Adrenal gland (tissue), 12 donors: ENCODE measurements around the gene HYKK. TPM values are rescaled to one million over a fixed set of nuclear protein-coding genes. Genes with fewer than 3 reads are reported as not detected.

ENCODE experiments used
- DNase-seq, 7 donors: peaks; one replicate each; pipeline ENCODE4 v3.0.0-alpha.2; 2019 to 2020
- H3K27ac ChIP-seq, 5 donors: fragments of 200-600 bp; sonication (generic) in 4 of 5; 1 replicate in 3 of 5; 2 replicates in 2 of 5; pipeline versions ENCODE4 v1.5.1 to v1.8.0; 2016 to 2020; ENCODE audit warnings: mild to moderate bottlenecking in 1 of 5
- H3K27me3 ChIP-seq: fragments of 200-600 bp; 2 replicates; pipeline ENCODE4 v1.8.0; 2021
- H3K36me3 ChIP-seq, 2 donors: fragments of 200-600 bp; replicated peaks in 1 of 2; 1 replicate in 1 of 2; 2 replicates in 1 of 2; pipeline versions ENCODE4 v1.5.1 to v1.8.0; 2018 to 2022
- H3K4me1 ChIP-seq, 2 donors: fragments of 200-600 bp; replicated peaks in 1 of 2; 1 replicate in 1 of 2; 2 replicates in 1 of 2; pipeline versions ENCODE4 v1.5.1 to v1.8.0; 2018 to 2021
- H3K4me3 ChIP-seq, 4 donors: fragments of 200-600 bp; sonication (generic) in 3 of 4; one replicate each; pipeline ENCODE4 v1.5.1; 2016 to 2018
- H3K9me3 ChIP-seq, 3 donors: fragments of 200-600 bp; sonication (generic) in 1 of 3; replicated peaks in 1 of 3; 1 replicate in 2 of 3; 2 replicates in 1 of 3; pipeline versions ENCODE4 v1.5.1 to v1.8.0; 2016 to 2021
- CTCF ChIP-seq, 6 experiments: fragments of 450-650 bp in 4 of 6; fragments of 200-600 bp in 2 of 6; sonication (generic) in 1 of 6; IDR thresholded peaks; 1 replicate in 5 of 6; 2 replicates in 1 of 6; pipeline versions ENCODE4 v1.5.1 to v1.8.0; 2016 to 2021; ENCODE audit warnings: antibody characterized with exemption in 6 of 6, mild to moderate bottlenecking in 2 of 6, moderate library complexity in 1 of 6
- POLR2A ChIP-seq, 2 donors: fragments of 450-650 bp; IDR thresholded peaks; one replicate each; pipeline ENCODE4 v1.6.1; 2017; ENCODE audit warnings: antibody characterized with exemption in 2 of 2, mild to moderate bottlenecking in 2 of 2, moderate library complexity in 1 of 2
- WGBS, 4 donors: extraction: QIAGEN DNeasy Blood & Tissue Kit in 2 of 4; methylation state at CpG; one replicate each; pipeline versions ENCODE4 v1.1.5 to v1.1.7; 2013 to 2017; 5-methylcytosine and 5-hydroxymethylcytosine counted together
- intact Hi-C, 2 donors: fragments of 100-400 bp; cut with DNase I; formaldehyde crosslinking; loops; one replicate each; pipeline versions ENCODE4 v1.14.1 to v1.15.0; 2022 to 2023
- polyA plus RNA-seq, 3 donors: library from polyadenylated mRNA; stranded (reverse); fragments of 200-250 nt in 2 of 3; fragments of 350-450 nt in 1 of 3; fragmentation: Illumina TruSeq in 1 of 3; extraction: RNeasy Lipid Tissue Mini Kit (QIAGEN cat#74804) in 1 of 3; gene quantifications; one replicate each; pipeline ENCODE4 v1.2.3, GENCODE V29; 2013 to 2014
- total RNA-seq, 9 donors: library from RNA; depleted of rRNA in 4 of 9; stranded (reverse); fragments of >200 nt in 4 of 9; fragments of 120-200 nt in 1 of 9; fragmentation: NEBNext Ultra II Directional in 1 of 9; extraction: Animal tissue kit (Norgen Biotek cat#: 25700) in 1 of 9; gene quantifications; one replicate each; pipeline versions ENCODE4 v1.1.0 to v1.2.4, GENCODE V29; 2013 to 2023
- donor health status: healthy with polysubstance abuse.
- donor health status: Bipolar disorder and iron deficiency.
- donor health status: DM: yes; HTN: yes; CAD: no.
- donor health status: DM: no; HTN: no; CAD: no.
- donor health status: DM: no; HTN: no; CAD: no.
- donor health status: DM: yes; HTN: yes; CAD: no.

Gene HYKK
- total and polyA plus RNA-seq, 12 donors, result 3.1 to 17.1 (median 7.4) TPM

GRCh38 chr15:78570710-78571109 lies 63.3 kb downstream of the HYKK start:
- no peak for DNase-seq
- Histone ChIP-seq H3K9me3 (no peaks in the 10 kb centered on the region), H3K4me3 (no peak overlapping the region), H3K27ac (no peak overlapping the region), H3K27me3 (peaks cover 14% of the 10 kb centered on the region), H3K36me3 (no peaks in the 10 kb centered on the region), H3K4me1 (peaks cover 0 to 9% of the 10 kb centered on the region in 2 donors)
- TF ChIP-seq CTCF (IDR thresholded peaks at IDR 0.05) (no peak), POLR2A (IDR thresholded peaks at IDR 0.05) (no peak)
- intact Hi-C loops, result no loop called here
- 79 to 89% (median 81%) methylated on average over 2 of the region's 2 CpGs for WGBS, 4 donors

GRCh38 chr15:78571382-78571781 lies 64.0 kb downstream of the HYKK start:
- Histone ChIP-seq H3K4me1 (peaks cover 0 to 3% of the 10 kb centered on the region in 2 donors), H3K27ac (no peak overlapping the region), H3K9me3 (no peaks in the 10 kb centered on the region), H3K36me3 (no peaks in the 10 kb centered on the region), H3K27me3 (peaks cover 14% of the 10 kb centered on the region), H3K4me3 (no peak overlapping the region)
- no peak for TF ChIP-seq POLR2A (IDR thresholded peaks at IDR 0.05)
- TF ChIP-seq CTCF (IDR thresholded peaks at IDR 0.05), result no peak
- 68 to 78% (median 73%) methylated on average over 4 of the region's 4 CpGs for WGBS, 4 donors
- no peak for DNase-seq
- intact Hi-C loops, result no loop called here

- no peaks in the 10 kb centered on the region for H3K36me3 ChIP-seq
- TF ChIP-seq POLR2A (IDR thresholded peaks at IDR 0.05) (no peak), CTCF (IDR thresholded peaks at IDR 0.05) (no peak)
- H3K27ac ChIP-seq, result no peak overlapping the region
- 58 to 87% (median 67%) methylated on average over 4 of the region's 4 CpGs for WGBS, 4 donors
- no peak for DNase-seq
- no peak overlapping the region for H3K4me3 ChIP-seq
- H3K27me3 ChIP-seq, result peaks cover 14% of the 10 kb centered on the region
- H3K4me1 ChIP-seq, result no peaks in the 10 kb centered on the region
- intact Hi-C loops, result no loop called here
- H3K9me3 ChIP-seq, result no peaks in the 10 kb centered on the region
Observed at GRCh38 chr15:78573416-78573815, 66.0 kb downstream of the HYKK start.

GRCh38 chr15:78574944-78575343 lies 67.6 kb downstream of the HYKK start:
- WGBS, 4 donors, result 82 to 100% (median 88%) methylated on average over 1 of the region's 1 CpG
- H3K27me3 ChIP-seq, result peaks cover 10% of the 10 kb centered on the region
- H3K4me1 ChIP-seq, result no peaks in the 10 kb centered on the region
- no peak overlapping the region for H3K27ac ChIP-seq
- H3K9me3 ChIP-seq, result no peaks in the 10 kb centered on the region
- intact Hi-C loops, result no loop called here
- H3K36me3 ChIP-seq, result no peaks in the 10 kb centered on the region
- no peak for TF ChIP-seq POLR2A (IDR thresholded peaks at IDR 0.05)
- no peak for TF ChIP-seq CTCF (IDR thresholded peaks at IDR 0.05)
- no peak overlapping the region for H3K4me3 ChIP-seq
- no peak for DNase-seq

Other genes with a start within 250 kb of the HYKK start
- 10 to 100 TPM; 11.7 to 26.2 (median 21.9) TPM for gene DNAJA4, start 243.0 kb upstream of the HYKK start, total RNA-seq
- gene DNAJA4, start 243.0 kb upstream of the HYKK start, polyA plus RNA-seq, result 10 to 100 TPM; 18.8 to 43.5 (median 19.8) TPM
- gene SKIC8, start 208.0 kb upstream of the HYKK start, total RNA-seq, result 100 to 1,000 TPM in 1 of 9 donors, 10 to 100 TPM in 8; 45.9 to 137 (median 62.0) TPM
- gene SKIC8, start 208.0 kb upstream of the HYKK start, polyA plus RNA-seq, result 100 to 1,000 TPM in 1 of 3 donors, 10 to 100 TPM in 2; 51.3 to 111 (median 66.2) TPM
- 1 to 10 TPM in 3 of 9 donors, under 1 TPM in 3, not detected in 3; 0.39 to 2.4 (median 0.95) TPM for gene CRABP1, start 167.2 kb upstream of the HYKK start, total RNA-seq
- gene CRABP1, start 167.2 kb upstream of the HYKK start, polyA plus RNA-seq, result 1 to 10 TPM in 1 of 3 donors, under 1 TPM in 2; 0.67 to 1.2 (median 0.80) TPM
- 100 to 1,000 TPM in 2 of 9 donors, 10 to 100 TPM in 7; 54.8 to 148 (median 89.8) TPM for gene IREB2, start 69.4 kb upstream of the HYKK start, total RNA-seq
- 10 to 100 TPM; 11.8 to 57.5 (median 25.8) TPM for gene IREB2, start 69.4 kb upstream of the HYKK start, polyA plus RNA-seq
- 100 to 1,000 TPM in 8 of 9 donors, 10 to 100 TPM in 1; 86.3 to 410 (median 145) TPM for gene PSMA4, start 32.9 kb downstream of the HYKK start, total RNA-seq
- gene PSMA4, start 32.9 kb downstream of the HYKK start, polyA plus RNA-seq, result 100 to 1,000 TPM; 126 to 372 (median 173) TPM
- gene CHRNA5, start 57.9 kb downstream of the HYKK start, total RNA-seq, result 1 to 10 TPM in 4 of 9 donors, under 1 TPM in 4, not detected in 1; 0.18 to 1.7 (median 1.1) TPM
- gene CHRNA5, start 57.9 kb downstream of the HYKK start, polyA plus RNA-seq, result 1 to 10 TPM; 1.0 to 1.7 (median 1.6) TPM
- gene CHRNA3, start 113.4 kb downstream of the HYKK start, total RNA-seq, result 10 to 100 TPM in 3 of 9 donors, 1 to 10 TPM in 3, under 1 TPM in 3; 0.43 to 62.6 (median 3.2) TPM
- gene CHRNA3, start 113.4 kb downstream of the HYKK start, polyA plus RNA-seq, result 10 to 100 TPM; 16.1 to 57.1 (median 40.7) TPM
- gene CHRNB4, start 133.6 kb downstream of the HYKK start, total RNA-seq, result 1 to 10 TPM in 4 of 9 donors, under 1 TPM in 5; 0.24 to 4.5 (median 0.93) TPM
- 1 to 10 TPM in 2 of 3 donors, under 1 TPM in 1; 0.34 to 5.7 (median 1.9) TPM for gene CHRNB4, start 133.6 kb downstream of the HYKK start, polyA plus RNA-seq